Left lobe of liver (tissue), 1 donor: ENCODE data around the gene GRK7. TPM values are rescaled to one million over a fixed set of nuclear protein-coding genes. Genes with fewer than 3 reads are reported as not detected.

Source experiments
- total RNA-seq: library from RNA; stranded (reverse); gene quantifications from one replicate; pipeline ENCODE4 v1.2.1, GENCODE V29; 2021
- donor health status: DM: no; HTN: yes; CAD: no.

GRK7 gene
- total RNA-seq, 1 donor from 2014 or later = not detected

Other genes starting within 250 kb of the GRK7 start
- gene RNF7, start 25.1 kb upstream of the GRK7 start, total RNA-seq = 33.0 TPM
- gene ATP1B3, start 113.2 kb downstream of the GRK7 start, total RNA-seq = 4.4 TPM